Ishikawa (cell line): ENCODE data around the gene SNRPE.

Source experiments
- CEBPB ChIP-seq: IDR thresholded peaks from 2 replicates; pipeline ENCODE4 v1.6.1; 2012
- CREB1 ChIP-seq: IDR thresholded peaks from 2 replicates; pipeline ENCODE4 v1.6.1; 2012; ENCODE audit warnings: low read depth
- EGR1 ChIP-seq: IDR thresholded peaks from 2 replicates; pipeline ENCODE4 v1.6.1; 2012
- EP300 ChIP-seq: IDR thresholded peaks from 2 replicates; pipeline ENCODE4 v1.6.1; 2012; ENCODE audit warnings: borderline replicate concordance
- FOXM1 ChIP-seq: IDR thresholded peaks from 2 replicates; pipeline ENCODE4 v1.6.1; 2012; ENCODE audit warnings: low read depth, borderline replicate concordance
- MAX ChIP-seq: IDR thresholded peaks from 2 replicates; pipeline ENCODE4 v1.6.1; 2012
- NFIC ChIP-seq: IDR thresholded peaks from 2 replicates; pipeline ENCODE4 v1.6.1; 2012
- RAD21 ChIP-seq: IDR thresholded peaks from 2 replicates; pipeline ENCODE4 v1.6.1; 2012; ENCODE audit warnings: low read depth
- REST ChIP-seq: IDR thresholded peaks from 2 replicates; pipeline ENCODE4 v1.6.1; 2012; ENCODE audit warnings: low read depth, mild to moderate bottlenecking
- TAF1 ChIP-seq: IDR thresholded peaks from 2 replicates; pipeline ENCODE4 v1.6.1; 2012; ENCODE audit warnings: low read depth, mild to moderate bottlenecking
- TCF12 ChIP-seq: IDR thresholded peaks from 2 replicates; pipeline ENCODE4 v1.6.1; 2012; ENCODE audit warnings: low read depth
- TEAD4 ChIP-seq: IDR thresholded peaks from 2 replicates; pipeline ENCODE4 v1.6.1; 2012
- USF1 ChIP-seq: IDR thresholded peaks from 2 replicates; pipeline ENCODE4 v1.6.1; 2012
- YY1 ChIP-seq: IDR thresholded peaks from 2 replicates; pipeline ENCODE4 v1.6.1; 2012; ENCODE audit warnings: low read depth
- ZBTB7A ChIP-seq: IDR thresholded peaks from 2 replicates; pipeline ENCODE4 v1.6.1; 2012; ENCODE audit warnings: low read depth

Gene SNRPE

GRCh38 chr1:203913073-203913521 is 51.7 kb downstream of the SNRPE start:
- no peak for TF ChIP-seq MAX
- no peak for TF ChIP-seq YY1
- no peak for TF ChIP-seq REST
- TF ChIP-seq RAD21, result no peak
- no peak for TF ChIP-seq TCF12
- no peak for TF ChIP-seq EGR1
- TF ChIP-seq CREB1, result no peak
- TF ChIP-seq TAF1, result no peak
- TF ChIP-seq EP300, result no peak
- TF ChIP-seq CEBPB, result no peak
- no peak for TF ChIP-seq ZBTB7A
- TF ChIP-seq USF1, result no peak

GRCh38 chr1:203914292-203914691 is 52.9 kb downstream of the SNRPE start:
- TF ChIP-seq REST (no peak), CREB1 (no peak), FOXM1 (no peak), YY1 (no peak), MAX (no peak), TEAD4 (no peak), CEBPB (no peak), USF1 (no peak), TCF12 (no peak), TAF1 (no peak), EGR1 (no peak)

GRCh38 chr1:203915811-203916210 is 54.4 kb downstream of the SNRPE start:
- TF ChIP-seq MAX (no peak), TEAD4 (no peak), TCF12 (no peak), CEBPB (no peak), CREB1 (no peak), EP300 (no peak), EGR1 (no peak), TAF1 (no peak), YY1 (no peak), FOXM1 (no peak), USF1 (no peak), ZBTB7A (no peak), REST (no peak), NFIC (no peak), RAD21 (no peak)

GRCh38 chr1:203916756-203917155 is 55.4 kb downstream of the SNRPE start:
- TF ChIP-seq CEBPB, result no peak
- TF ChIP-seq FOXM1, result no peak
- no peak for TF ChIP-seq RAD21
- TF ChIP-seq EP300, result no peak
- TF ChIP-seq TAF1, result no peak
- no peak for TF ChIP-seq TCF12
- no peak for TF ChIP-seq YY1
- no peak for TF ChIP-seq ZBTB7A
- TF ChIP-seq MAX, result no peak
- no peak for TF ChIP-seq TEAD4
- TF ChIP-seq USF1, result no peak
- no peak for TF ChIP-seq NFIC
- no peak for TF ChIP-seq CREB1
- TF ChIP-seq EGR1, result no peak
- TF ChIP-seq REST, result no peak
